Liver (tissue), 3 donors: ENCODE data around the gene IL36A.

Experiments used
- EGR1 ChIP-seq, 2 donors: IDR thresholded peaks; 2 replicates each; pipeline ENCODE4 v1.6.1; 2016 to 2018; ENCODE audit warnings: antibody characterized with exemption in 2 of 2, low read depth in 2 of 2
- GABPA ChIP-seq, 2 donors: IDR thresholded peaks in 1 of 2; conservative IDR thresholded peaks in 1 of 2; 2 replicates each; pipeline ENCODE4 v1.6.1; 2016; ENCODE audit warnings: antibody characterized with exemption in 2 of 2, mild to moderate bottlenecking in 1 of 2, moderate library complexity in 1 of 2
- JUND ChIP-seq, 2 donors: IDR thresholded peaks; 2 replicates each; pipeline ENCODE4 v1.6.1; 2016; ENCODE audit warnings: antibody characterized with exemption in 2 of 2
- RAD21 ChIP-seq, 2 donors: IDR thresholded peaks; 2 replicates each; pipeline ENCODE4 v1.6.1; 2016; ENCODE audit warnings: antibody characterized with exemption in 2 of 2, mild to moderate bottlenecking in 2 of 2
- SP1 ChIP-seq: IDR thresholded peaks from 2 replicates; pipeline ENCODE4 v1.6.1; 2018; ENCODE audit warnings: antibody characterized with exemption, mild to moderate bottlenecking
- TF ChIP-seq, protein P1 (sequence below): fragments of 150-350 bp; IDR thresholded peaks from 2 replicates; pipeline ENCODE4 v1.5.1; 2017; ENCODE audit warnings: improper control_type of control experiment, low read depth, low read length; ENCODE audit not compliant: missing input control
- TF ChIP-seq, protein P2 (sequence below): IDR thresholded peaks from 2 replicates; pipeline ENCODE4 v1.6.1; 2016; ENCODE audit warnings: antibody characterized with exemption
- donor health status: healthy.
- donor health status: healthy.

DNA sequence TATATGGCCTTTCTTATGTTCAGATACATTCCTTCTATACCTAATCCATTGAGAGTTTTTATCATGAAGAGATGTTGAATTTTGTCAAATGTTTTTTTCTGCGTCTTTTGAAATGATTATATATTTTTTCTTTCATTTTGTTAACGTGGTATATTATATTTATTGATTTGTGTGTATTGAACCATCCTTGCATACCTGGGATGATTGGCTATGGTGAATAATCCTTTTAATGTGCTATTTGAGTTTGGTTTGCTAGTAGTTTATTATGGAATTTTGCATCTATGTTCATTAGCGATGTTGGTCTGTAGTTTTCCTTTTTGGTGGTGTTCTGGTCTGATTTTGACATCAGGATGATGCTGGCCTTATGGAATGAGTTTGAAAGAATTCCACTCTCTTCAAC is 15.6 kb upstream of the IL36A start:
- TF ChIP-seq RAD21 (IDR thresholded peaks at IDR 0.05): no peak
- TF ChIP-seq, protein P1, sequence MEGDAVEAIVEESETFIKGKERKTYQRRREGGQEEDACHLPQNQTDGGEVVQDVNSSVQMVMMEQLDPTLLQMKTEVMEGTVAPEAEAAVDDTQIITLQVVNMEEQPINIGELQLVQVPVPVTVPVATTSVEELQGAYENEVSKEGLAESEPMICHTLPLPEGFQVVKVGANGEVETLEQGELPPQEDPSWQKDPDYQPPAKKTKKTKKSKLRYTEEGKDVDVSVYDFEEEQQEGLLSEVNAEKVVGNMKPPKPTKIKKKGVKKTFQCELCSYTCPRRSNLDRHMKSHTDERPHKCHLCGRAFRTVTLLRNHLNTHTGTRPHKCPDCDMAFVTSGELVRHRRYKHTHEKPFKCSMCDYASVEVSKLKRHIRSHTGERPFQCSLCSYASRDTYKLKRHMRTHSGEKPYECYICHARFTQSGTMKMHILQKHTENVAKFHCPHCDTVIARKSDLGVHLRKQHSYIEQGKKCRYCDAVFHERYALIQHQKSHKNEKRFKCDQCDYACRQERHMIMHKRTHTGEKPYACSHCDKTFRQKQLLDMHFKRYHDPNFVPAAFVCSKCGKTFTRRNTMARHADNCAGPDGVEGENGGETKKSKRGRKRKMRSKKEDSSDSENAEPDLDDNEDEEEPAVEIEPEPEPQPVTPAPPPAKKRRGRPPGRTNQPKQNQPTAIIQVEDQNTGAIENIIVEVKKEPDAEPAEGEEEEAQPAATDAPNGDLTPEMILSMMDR: no peak
- no peak for TF ChIP-seq SP1
- TF ChIP-seq EGR1 (IDR thresholded peaks at IDR 0.05; ENCODE audit: low read depth in 2 of 2): no peak
- TF ChIP-seq, protein P2, sequence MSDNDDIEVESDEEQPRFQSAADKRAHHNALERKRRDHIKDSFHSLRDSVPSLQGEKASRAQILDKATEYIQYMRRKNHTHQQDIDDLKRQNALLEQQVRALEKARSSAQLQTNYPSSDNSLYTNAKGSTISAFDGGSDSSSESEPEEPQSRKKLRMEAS: no peak
- TF ChIP-seq JUND (IDR thresholded peaks at IDR 0.05): no peak
- no peak for TF ChIP-seq GABPA (IDR thresholded peaks at IDR 0.05 in 1 of 2, conservative IDR thresholded peaks at IDR 0.05 in 1 of 2)
